Natural killer cell treated with Interleukin-12 subunit alpha and Interleukin-12 subunit beta and Interleukin-15 and Interleukin-18, amount 100 ng/mL, for 72 hours (primary cell): Measurements from ENCODE around the gene CIAO2A. TPM values are rescaled to one million over a fixed set of nuclear protein-coding genes. Genes with fewer than 3 reads are reported as not detected.

ENCODE experiments used
- ATAC-seq, 2 donors: fragments of 150-1000 bp; cut with Tn5 transposase in 1 of 2; sonication (Bioruptor Pico), chemical (Tn5 transposase) in 1 of 2; 2 replicates each; pipeline ENCODE4 v1.10.0; 2021
- DNase-seq: peaks from one replicate; pipeline ENCODE4 v3.0.0; 2022; ENCODE audit warnings: low spot score
- H3K27ac Mint-ChIP-seq, 2 donors: 1 replicate in 1 of 2; 2 replicates in 1 of 2; pipeline ENCODE4 v1.8.0; 2022; ENCODE audit warnings: mixed read lengths in 2 of 2, mild to moderate bottlenecking in 1 of 2, moderate library complexity in 1 of 2
- H3K27me3 Mint-ChIP-seq, 2 donors: 1 replicate in 1 of 2; 2 replicates in 1 of 2; pipeline ENCODE4 v1.8.0; 2022; ENCODE audit warnings: mixed read lengths in 2 of 2
- H3K36me3 Mint-ChIP-seq: one replicate; pipeline ENCODE4 v1.8.0; 2022; ENCODE audit warnings: mixed read lengths
- H3K4me1 Mint-ChIP-seq, 2 donors: 1 replicate in 1 of 2; 2 replicates in 1 of 2; pipeline ENCODE4 v1.8.0; 2022; ENCODE audit warnings: low read depth in 2 of 2, mixed read lengths in 2 of 2, mild to moderate bottlenecking in 1 of 2
- H3K4me3 Mint-ChIP-seq: one replicate; pipeline ENCODE4 v1.8.0; 2022; ENCODE audit warnings: mixed read lengths
- H3K9me3 Mint-ChIP-seq: 2 replicates; pipeline ENCODE4 v1.8.0; 2022; ENCODE audit warnings: mixed read lengths
- total RNA-seq, 2 donors: library from RNA; stranded (reverse); gene quantifications; one replicate each; pipeline ENCODE4 v1.2.3, GENCODE V29; 2022

Gene CIAO2A
- total RNA-seq, 2 donors from 2014 or later, result 55.7 to 65.4 TPM

- ATAC-seq, result no peak
- H3K9me3 Mint-ChIP-seq, result no peaks in the 10 kb centered on the region
- peaks cover 0 to 5% of the 10 kb centered on the region in 2 donors for H3K4me1 Mint-ChIP-seq
Observed at GRCh38 chr15:64051093-64051402, 42.6 kb downstream of the CIAO2A start.

GRCh38 chr15:64050281-64051092 is 43.2 kb downstream of the CIAO2A start:
- Mint-ChIP-seq H3K9me3 (no peaks in the 10 kb centered on the region), H3K27ac (no peak overlapping the region), H3K4me3 (no peak overlapping the region), H3K27me3 (peaks cover 0 to 12% of the 10 kb centered on the region in 2 donors), H3K4me1 (peaks cover 0 to 5% of the 10 kb centered on the region in 2 donors), H3K36me3 (no peaks in the 10 kb centered on the region)
- DNase-seq (no peak), ATAC-seq (no peak)

More at GRCh38 chr15:64051093-64051402, 42.6 kb downstream of the CIAO2A start:
- Mint-ChIP-seq H3K36me3 (no peaks in the 10 kb centered on the region), H3K27me3 (peaks cover 0 to 12% of the 10 kb centered on the region in 2 donors), H3K27ac (no peak overlapping the region), H3K4me3 (no peak overlapping the region)
- DNase-seq, result no peak

GRCh38 chr15:64048781-64049460 is 44.7 kb downstream of the CIAO2A start:
- Mint-ChIP-seq H3K27ac (no peak overlapping the region), H3K27me3 (peaks cover 0 to 15% of the 10 kb centered on the region in 2 donors), H3K36me3 (no peaks in the 10 kb centered on the region), H3K9me3 (no peaks in the 10 kb centered on the region), H3K4me3 (peak overlapping the region; percentile 1), H3K4me1 (peaks cover 5 to 7% of the 10 kb centered on the region in 2 donors)
- ATAC-seq (no peak), DNase-seq (no peak)

GRCh38 chr15:64046421-64047153 is 47.1 kb downstream of the CIAO2A start, which contains the start of gene DAPK2:
DAPK2 (minus strand) TSS chr15:64046485; CDS start chr15:64040261, 6,224 bp downstream.
- Mint-ChIP-seq H3K27ac (peak within 1 kb of the TSS in 1 of 2 donors; percentile 47), H3K27me3 (peaks cover 0 to 15% of the 10 kb centered on the region in 2 donors), H3K36me3 (no peaks in the 10 kb centered on the region), H3K4me3 (peak within 1 kb of the TSS; percentile 74), H3K4me1 (peaks cover 5 to 7% of the 10 kb centered on the region in 2 donors), H3K9me3 (no peaks in the 10 kb centered on the region)
- peak; percentile 92 to 94 for ATAC-seq
- peak; percentile 77 for DNase-seq

- Mint-ChIP-seq H3K27ac (no peak overlapping the region), H3K36me3 (no peaks in the 10 kb centered on the region), H3K9me3 (no peaks in the 10 kb centered on the region), H3K4me3 (peak overlapping the region; percentile 58), H3K4me1 (peaks cover 5 to 7% of the 10 kb centered on the region in 2 donors), H3K27me3 (peaks cover 0 to 15% of the 10 kb centered on the region in 2 donors)
- DNase-seq (no peak), ATAC-seq (peak; percentile 66 to 71)
Observed at GRCh38 chr15:64045774-64046420, 47.7 kb downstream of the CIAO2A start.

- DNase-seq, result no peak
- Mint-ChIP-seq H3K27me3 (peaks cover 0 to 15% of the 10 kb centered on the region in 2 donors), H3K4me3 (peak overlapping the region; percentile 58), H3K9me3 (no peaks in the 10 kb centered on the region), H3K4me1 (peaks cover 5 to 7% of the 10 kb centered on the region in 2 donors), H3K36me3 (no peaks in the 10 kb centered on the region), H3K27ac (no peak overlapping the region)
- no peak for ATAC-seq
Observed at GRCh38 chr15:64045101-64045435, 48.6 kb downstream of the CIAO2A start.

GRCh38 chr15:64044300-64045100 is 49.1 kb downstream of the CIAO2A start:
- no peak for ATAC-seq
- Mint-ChIP-seq H3K36me3 (no peaks in the 10 kb centered on the region), H3K27me3 (peaks cover 0 to 15% of the 10 kb centered on the region in 2 donors), H3K9me3 (no peaks in the 10 kb centered on the region), H3K4me1 (peaks cover 5 to 7% of the 10 kb centered on the region in 2 donors), H3K27ac (no peak overlapping the region), H3K4me3 (peak overlapping the region; percentile 58)
- DNase-seq, result no peak

- Mint-ChIP-seq H3K4me3 (no peak overlapping the region), H3K36me3 (no peaks in the 10 kb centered on the region)
- no peak for ATAC-seq
Observed at GRCh38 chr15:64038878-64039610, 54.6 kb downstream of the CIAO2A start.

GRCh38 chr15:64037966-64038365 is 55.7 kb downstream of the CIAO2A start:
- H3K27me3 Mint-ChIP-seq, result no peaks in the 10 kb centered on the region
- H3K36me3 Mint-ChIP-seq, result no peaks in the 10 kb centered on the region
- H3K4me3 Mint-ChIP-seq, result no peak overlapping the region
- no peak for DNase-seq
- ATAC-seq, result no peak
- no peaks in the 10 kb centered on the region for H3K4me1 Mint-ChIP-seq
- no peaks in the 10 kb centered on the region for H3K9me3 Mint-ChIP-seq
- no peak overlapping the region for H3K27ac Mint-ChIP-seq

More at GRCh38 chr15:64038878-64039610, 54.6 kb downstream of the CIAO2A start:
- Mint-ChIP-seq H3K27ac (no peak overlapping the region), H3K27me3 (no peaks in the 10 kb centered on the region), H3K9me3 (no peaks in the 10 kb centered on the region), H3K4me1 (no peaks in the 10 kb centered on the region)
- no peak for DNase-seq

- Mint-ChIP-seq H3K36me3 (no peaks in the 10 kb centered on the region), H3K4me3 (no peak overlapping the region), H3K9me3 (no peaks in the 10 kb centered on the region), H3K27ac (no peak overlapping the region), H3K27me3 (no peaks in the 10 kb centered on the region), H3K4me1 (peaks cover 4 to 5% of the 10 kb centered on the region in 2 donors)
- ATAC-seq (no peak), DNase-seq (peak; percentile 16)
Observed at GRCh38 chr15:64037116-64037515, 56.5 kb downstream of the CIAO2A start.

- Mint-ChIP-seq H3K9me3 (no peaks in the 10 kb centered on the region), H3K4me3 (no peak overlapping the region), H3K27me3 (no peaks in the 10 kb centered on the region), H3K36me3 (no peaks in the 10 kb centered on the region), H3K27ac (no peak overlapping the region), H3K4me1 (peaks cover 8 to 10% of the 10 kb centered on the region in 2 donors)
- ATAC-seq, result no peak
- no peak for DNase-seq
Observed at GRCh38 chr15:64035525-64035924, 58.1 kb downstream of the CIAO2A start.

GRCh38 chr15:64034519-64034918 is 59.1 kb downstream of the CIAO2A start:
- ATAC-seq, result no peak
- H3K27ac Mint-ChIP-seq, result no peak overlapping the region
- DNase-seq, result no peak
- peaks cover 10 to 12% of the 10 kb centered on the region in 2 donors for H3K4me1 Mint-ChIP-seq
- no peaks in the 10 kb centered on the region for H3K36me3 Mint-ChIP-seq
- H3K27me3 Mint-ChIP-seq, result no peaks in the 10 kb centered on the region
- H3K4me3 Mint-ChIP-seq, result no peak overlapping the region
- H3K9me3 Mint-ChIP-seq, result no peaks in the 10 kb centered on the region
